ENCODE data around the gene SOX30. TPM values are rescaled to one million over a fixed set of nuclear protein-coding genes. Genes with fewer than 3 reads are reported as not detected.

Gene SOX30
- total RNA-seq, 1 experiment from 2014 or later: not detected

DNA sequence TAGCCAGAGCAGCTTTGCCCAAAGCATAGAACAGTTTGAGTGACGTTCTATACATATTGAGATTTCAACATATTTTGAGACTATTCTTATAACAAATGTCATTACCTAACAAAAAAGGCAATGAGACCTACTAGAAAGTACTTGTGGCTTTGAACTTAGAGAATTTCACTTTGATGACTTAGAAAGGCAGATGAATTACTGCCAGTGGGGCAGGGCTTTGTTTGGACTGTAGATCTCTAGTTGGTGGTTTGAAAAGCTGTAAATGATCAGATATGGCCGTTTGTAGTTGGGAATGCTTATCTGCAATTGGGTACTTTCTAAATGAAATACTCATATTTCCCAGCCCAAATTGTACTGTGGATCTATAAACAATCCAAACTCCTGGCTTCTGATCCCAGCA lies 28.1 kb downstream of the SOX30 start:
- Mint-ChIP-seq H3K36me3 (ENCODE audit: insufficient read depth, unreplicated experiment) (no peaks in the 10 kb centered on the region), H3K27ac (ENCODE audit: low read depth, unreplicated experiment) (no peak overlapping the region), H3K4me1 (ENCODE audit: insufficient read depth, unreplicated experiment) (no peaks in the 10 kb centered on the region), H3K27me3 (ENCODE audit: insufficient read depth, unreplicated experiment) (no peaks in the 10 kb centered on the region), H3K4me3 (ENCODE audit: unreplicated experiment) (no peak overlapping the region), H3K9me3 (ENCODE audit: unreplicated experiment) (no peaks in the 10 kb centered on the region)
- intact Hi-C loops (cut with micrococcal nuclease): no loop called here
- ChIA-PET CTCF (no interaction called here), POLR2A (no interaction called here)
- TF ChIP-seq, protein P1, sequence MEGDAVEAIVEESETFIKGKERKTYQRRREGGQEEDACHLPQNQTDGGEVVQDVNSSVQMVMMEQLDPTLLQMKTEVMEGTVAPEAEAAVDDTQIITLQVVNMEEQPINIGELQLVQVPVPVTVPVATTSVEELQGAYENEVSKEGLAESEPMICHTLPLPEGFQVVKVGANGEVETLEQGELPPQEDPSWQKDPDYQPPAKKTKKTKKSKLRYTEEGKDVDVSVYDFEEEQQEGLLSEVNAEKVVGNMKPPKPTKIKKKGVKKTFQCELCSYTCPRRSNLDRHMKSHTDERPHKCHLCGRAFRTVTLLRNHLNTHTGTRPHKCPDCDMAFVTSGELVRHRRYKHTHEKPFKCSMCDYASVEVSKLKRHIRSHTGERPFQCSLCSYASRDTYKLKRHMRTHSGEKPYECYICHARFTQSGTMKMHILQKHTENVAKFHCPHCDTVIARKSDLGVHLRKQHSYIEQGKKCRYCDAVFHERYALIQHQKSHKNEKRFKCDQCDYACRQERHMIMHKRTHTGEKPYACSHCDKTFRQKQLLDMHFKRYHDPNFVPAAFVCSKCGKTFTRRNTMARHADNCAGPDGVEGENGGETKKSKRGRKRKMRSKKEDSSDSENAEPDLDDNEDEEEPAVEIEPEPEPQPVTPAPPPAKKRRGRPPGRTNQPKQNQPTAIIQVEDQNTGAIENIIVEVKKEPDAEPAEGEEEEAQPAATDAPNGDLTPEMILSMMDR (IDR thresholded peaks at IDR 0.05; ENCODE audit: unreplicated experiment): no peak
- no peak for DNase-seq (ENCODE audit: unreplicated experiment)
- BruUV-seq (replicated peaks): no TSS peak

GRCh38 chr5:157620776-157621175 lies 31.5 kb downstream of the SOX30 start:
- H3K36me3 Mint-ChIP-seq (ENCODE audit: insufficient read depth, unreplicated experiment): no peaks in the 10 kb centered on the region
- intact Hi-C loops (cut with micrococcal nuclease): no loop called here
- POLR2A ChIA-PET: no interaction called here
- no TSS peak for BruUV-seq (replicated peaks)
- no peaks in the 10 kb centered on the region for H3K4me1 Mint-ChIP-seq (ENCODE audit: insufficient read depth, unreplicated experiment)
- no peaks in the 10 kb centered on the region for H3K9me3 Mint-ChIP-seq (ENCODE audit: unreplicated experiment)
- TF ChIP-seq, protein P1 (IDR thresholded peaks at IDR 0.05; ENCODE audit: unreplicated experiment): no peak
- no peak overlapping the region for H3K4me3 Mint-ChIP-seq (ENCODE audit: unreplicated experiment)
- no peak overlapping the region for H3K27ac Mint-ChIP-seq (ENCODE audit: low read depth, unreplicated experiment)
- no peaks in the 10 kb centered on the region for H3K27me3 Mint-ChIP-seq (ENCODE audit: insufficient read depth, unreplicated experiment)
- CTCF ChIA-PET: interaction anchor here (0.6 to 1.4 kb wide), 3 partner anchors 60 to 473 kb away, joined by 3 to 4 read pairs (median 3); no protein-coding TSS in a partner anchor
- no peak for DNase-seq (ENCODE audit: unreplicated experiment)

DNA sequence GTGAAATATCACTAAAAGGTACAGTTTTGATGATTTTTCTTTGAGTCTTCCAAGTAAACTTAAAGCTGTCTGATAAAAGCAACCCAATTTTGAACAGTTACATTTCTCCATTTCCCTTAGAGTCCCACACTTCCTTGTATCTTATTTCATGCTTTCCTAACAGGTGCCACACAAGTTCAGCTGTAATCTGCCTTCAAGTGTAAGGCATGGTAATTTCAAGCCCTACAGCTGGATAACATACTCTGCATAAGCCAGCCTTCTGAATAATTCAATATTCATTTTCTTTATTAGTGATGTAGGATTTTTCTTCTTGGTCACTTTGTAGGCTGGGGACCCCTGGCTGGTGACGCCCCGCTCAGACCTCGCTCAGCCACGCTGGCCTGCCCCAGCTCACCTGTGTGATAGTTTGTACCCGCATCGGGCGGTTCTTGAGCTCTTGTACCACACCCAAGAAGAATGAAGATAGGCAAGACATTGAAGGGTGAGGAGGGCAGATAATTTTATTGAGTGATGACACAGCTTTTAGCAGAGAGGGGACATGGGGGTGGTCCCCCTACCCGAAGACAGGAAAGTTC lies 34.0 kb downstream of the SOX30 start:
- CTCF ChIA-PET: interaction anchor here (0.5 to 1.8 kb wide), 6 partner anchors 9 to 188 kb away, joined by 3 to 6 read pairs (median 4); no protein-coding TSS in a partner anchor
- POLR2A ChIA-PET: interaction anchor here (1.3 kb wide), 1 partner anchor 8 kb away, joined by 5 read pairs; no protein-coding TSS in a partner anchor
- H3K27me3 Mint-ChIP-seq (ENCODE audit: insufficient read depth, unreplicated experiment): no peaks in the 10 kb centered on the region
- intact Hi-C loops (cut with micrococcal nuclease): no loop called here
- no peak overlapping the region for H3K27ac Mint-ChIP-seq (ENCODE audit: low read depth, unreplicated experiment)
- DNase-seq (ENCODE audit: unreplicated experiment): no peak
- no peaks in the 10 kb centered on the region for H3K36me3 Mint-ChIP-seq (ENCODE audit: insufficient read depth, unreplicated experiment)
- H3K9me3 Mint-ChIP-seq (ENCODE audit: unreplicated experiment): no peaks in the 10 kb centered on the region
- H3K4me3 Mint-ChIP-seq (ENCODE audit: unreplicated experiment): no peak overlapping the region
- H3K4me1 Mint-ChIP-seq (ENCODE audit: insufficient read depth, unreplicated experiment): no peaks in the 10 kb centered on the region
- TF ChIP-seq, protein P1 (IDR thresholded peaks at IDR 0.05; ENCODE audit: unreplicated experiment): no peak
- no TSS peak for BruUV-seq (replicated peaks)

DNA sequence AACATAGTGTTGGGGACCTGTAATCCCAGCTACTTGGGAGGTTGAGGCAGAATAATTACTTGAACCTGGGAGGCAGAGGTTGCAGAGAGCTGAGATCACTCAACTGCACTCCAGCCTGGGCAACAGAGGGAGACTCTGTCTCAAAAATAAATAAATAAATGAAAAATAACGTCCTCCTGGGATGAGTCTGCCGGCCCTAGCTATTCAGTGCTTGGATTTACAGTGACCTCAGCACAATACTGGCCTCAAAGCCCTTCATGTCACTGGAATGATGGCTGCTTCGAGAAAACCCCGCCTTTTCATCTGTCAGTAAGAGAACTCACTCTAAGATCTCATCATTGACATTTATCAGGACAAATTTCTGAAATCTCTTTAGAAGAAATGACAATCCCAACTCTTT lies 35.5 kb downstream of the SOX30 start:
- no peaks in the 10 kb centered on the region for H3K36me3 Mint-ChIP-seq (ENCODE audit: insufficient read depth, unreplicated experiment)
- POLR2A ChIA-PET: no interaction called here
- BruUV-seq (replicated peaks): no TSS peak
- CTCF ChIA-PET: interaction anchor here (1.5 to 1.8 kb wide), 2 partner anchors 10 to 140 kb away, joined by 6 read pairs; no protein-coding TSS in a partner anchor
- H3K4me1 Mint-ChIP-seq (ENCODE audit: insufficient read depth, unreplicated experiment): peaks cover 8% of the 10 kb centered on the region
- no peaks in the 10 kb centered on the region for H3K27me3 Mint-ChIP-seq (ENCODE audit: insufficient read depth, unreplicated experiment)
- intact Hi-C loops (cut with micrococcal nuclease): no loop called here
- DNase-seq (ENCODE audit: unreplicated experiment): no peak
- no peaks in the 10 kb centered on the region for H3K9me3 Mint-ChIP-seq (ENCODE audit: unreplicated experiment)
- no peak overlapping the region for H3K4me3 Mint-ChIP-seq (ENCODE audit: unreplicated experiment)
- TF ChIP-seq, protein P1 (IDR thresholded peaks at IDR 0.05; ENCODE audit: unreplicated experiment): no peak
- H3K27ac Mint-ChIP-seq (ENCODE audit: low read depth, unreplicated experiment): no peak overlapping the region

Data from MCF 10A (cell line).